GM11168 (cell line): ENCODE measurements around the gene TSHZ2.

Experiments
- in situ Hi-C: fragments of 300-500 bp; cut with MboI; formaldehyde crosslinking; loops from one replicate; pipeline ENCODE4 v1.12.0; 2022; ENCODE audit warnings: low sequenced_read_pairs; ENCODE audit not compliant: unreplicated experiment

TSHZ2 gene

DNA sequence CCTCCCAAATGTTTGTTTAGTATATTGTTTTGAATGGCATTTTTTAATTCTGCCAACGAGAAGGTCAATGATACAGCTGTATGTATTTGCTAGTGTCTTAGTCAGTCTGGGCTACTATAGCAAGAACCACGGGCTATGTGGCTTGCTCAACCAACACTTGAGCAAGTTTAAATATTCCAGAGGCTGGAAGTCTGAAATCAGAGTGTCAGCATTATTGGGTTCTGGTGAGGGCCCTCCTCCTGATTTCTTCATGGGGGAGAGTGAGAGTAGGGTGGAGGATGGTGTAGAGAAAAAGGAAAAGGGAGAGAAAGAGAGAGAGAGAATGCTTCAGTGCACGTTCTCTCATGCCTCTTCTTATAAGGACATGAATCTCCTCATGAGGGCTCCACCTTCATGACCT lies 144.6 kb downstream of the TSHZ2 start:
- in situ Hi-C loops, result no loop called here

GRCh38 chr20:53122853-53123252 lies 150.7 kb downstream of the TSHZ2 start:
- in situ Hi-C loops, result no loop called here

GRCh38 chr20:53124075-53124551 lies 152.0 kb downstream of the TSHZ2 start:
- in situ Hi-C loops, result no loop called here

- in situ Hi-C loops, result no loop called here
Measured at GRCh38 chr20:53124803-53125202, 152.6 kb downstream of the TSHZ2 start.

DNA sequence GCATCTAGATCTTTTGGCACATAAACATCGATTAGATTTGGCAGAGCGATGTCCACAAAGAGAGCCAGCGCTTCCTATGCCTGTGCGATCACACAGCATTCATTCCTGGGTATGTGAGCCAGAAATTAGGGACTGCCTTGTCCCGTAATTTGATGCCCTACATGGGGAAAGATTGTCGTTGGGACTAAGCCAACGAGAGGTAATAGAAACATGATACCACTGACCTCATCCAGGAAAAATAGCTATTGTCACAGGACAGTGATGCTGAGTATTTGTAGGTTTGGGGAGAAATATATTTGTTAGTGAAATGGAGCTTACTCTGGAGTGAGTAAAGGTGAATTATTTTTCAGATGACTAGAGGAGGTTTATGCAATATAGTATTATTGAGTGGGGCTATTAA lies 154.0 kb downstream of the TSHZ2 start:
- in situ Hi-C loops, result no loop called here

DNA sequence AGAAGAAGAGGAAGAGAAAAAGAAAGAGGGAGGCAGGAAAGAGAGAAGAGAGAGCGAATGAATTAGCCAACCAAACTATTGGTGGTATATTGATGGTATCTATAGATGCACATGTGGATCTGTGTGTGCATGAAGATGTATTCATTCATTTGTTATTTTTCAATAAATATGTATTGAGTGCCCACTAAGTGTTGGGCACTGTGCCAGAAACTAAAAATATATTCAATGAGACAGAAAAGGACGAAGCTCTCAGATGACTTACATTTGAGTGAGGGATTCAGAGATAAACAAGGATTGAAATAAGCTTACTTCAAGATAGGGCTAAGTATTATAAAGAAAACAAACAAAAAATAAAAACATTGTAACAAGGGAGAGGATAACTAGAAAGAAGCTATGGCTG lies 154.9 kb downstream of the TSHZ2 start:
- in situ Hi-C loops, result no loop called here

- in situ Hi-C loops, result no loop called here
Measured at GRCh38 chr20:53128004-53128403, 155.8 kb downstream of the TSHZ2 start.

GRCh38 chr20:53129563-53129962 lies 157.4 kb downstream of the TSHZ2 start:
- in situ Hi-C loops, result no loop called here

- in situ Hi-C loops, result no loop called here
Measured at GRCh38 chr20:53130795-53131194, 158.6 kb downstream of the TSHZ2 start.

GRCh38 chr20:53133125-53133524 lies 161.0 kb downstream of the TSHZ2 start:
- in situ Hi-C loops, result no loop called here

GRCh38 chr20:53133628-53134027 lies 161.5 kb downstream of the TSHZ2 start:
- in situ Hi-C loops, result no loop called here

GRCh38 chr20:53136473-53136872 lies 164.3 kb downstream of the TSHZ2 start:
- in situ Hi-C loops, result no loop called here

DNA sequence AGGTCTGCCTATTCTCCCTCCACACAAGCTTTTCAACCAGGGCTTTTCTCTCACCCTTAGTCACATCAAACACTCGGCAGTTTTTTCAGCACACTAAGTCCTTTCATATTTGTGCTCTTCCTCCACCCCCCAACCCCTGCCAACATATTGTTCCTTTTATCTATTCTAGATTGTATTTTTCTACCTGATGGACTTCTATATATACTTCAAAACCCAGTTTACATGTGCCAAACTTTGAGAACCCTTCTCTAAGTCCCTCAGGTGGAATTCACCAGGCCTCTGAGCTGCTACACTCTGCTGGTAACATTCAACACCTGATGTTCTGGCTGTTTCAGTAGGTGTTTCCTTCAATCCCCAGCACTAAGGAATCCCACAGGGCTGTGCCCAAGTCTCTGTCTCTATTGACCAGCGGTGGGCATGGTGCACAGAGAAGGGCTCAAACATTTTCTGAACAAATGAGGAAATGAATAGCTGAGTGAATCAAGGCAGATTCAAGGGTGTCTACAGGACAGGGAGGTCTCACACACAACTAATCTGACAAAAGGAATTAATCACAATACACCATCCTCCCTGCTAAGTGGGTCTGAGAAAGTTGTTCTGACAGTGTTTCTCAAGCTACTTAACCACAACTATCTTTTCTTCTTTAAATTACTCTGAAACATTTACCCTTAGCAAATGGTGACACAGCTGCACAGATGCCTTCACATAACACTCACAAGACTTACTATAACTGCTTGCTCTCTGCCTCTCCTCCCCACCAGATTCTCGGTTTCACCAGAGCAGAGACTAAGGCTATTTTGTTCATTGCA lies 166.5 kb downstream of the TSHZ2 start:
- in situ Hi-C loops, result no loop called here

DNA sequence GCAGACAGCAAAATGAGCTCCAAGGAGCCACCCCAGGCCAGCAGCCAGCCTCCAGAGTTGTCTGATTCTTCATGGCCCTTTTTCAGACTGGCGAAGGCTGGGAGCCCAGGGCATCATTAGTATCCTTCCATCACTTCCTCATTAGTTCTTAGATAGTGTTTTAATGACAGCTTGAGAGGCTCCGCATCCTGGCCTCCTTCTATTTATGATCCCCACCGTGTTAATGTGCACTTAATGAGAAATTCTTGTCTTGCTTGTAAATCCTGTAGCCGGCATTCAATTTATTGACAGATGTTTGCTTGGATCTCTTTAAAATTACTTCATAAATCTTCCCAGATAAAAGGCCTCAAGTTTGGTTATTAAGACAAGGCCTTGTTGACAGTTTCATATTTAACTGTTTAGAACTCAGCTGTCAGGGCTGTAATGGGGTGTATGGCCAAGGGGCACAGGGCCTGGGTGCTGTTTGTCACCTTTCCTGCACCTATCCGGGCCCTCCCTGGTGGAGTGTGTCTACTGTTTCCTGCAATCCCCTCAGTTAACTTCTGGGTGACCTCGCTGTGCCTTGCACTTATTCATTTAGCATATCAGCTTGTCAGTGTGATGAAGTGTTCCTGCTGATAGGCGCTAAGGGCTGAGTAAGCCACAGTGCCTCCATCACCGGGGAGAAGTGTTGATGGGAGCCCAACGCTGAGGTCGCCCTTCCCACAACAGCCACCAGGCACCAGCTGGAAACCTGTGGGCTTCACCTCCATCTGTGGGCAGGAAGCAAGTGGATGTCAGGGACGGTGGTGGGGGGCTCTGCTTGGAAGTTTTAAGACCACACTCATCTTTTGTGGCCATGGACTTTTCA lies 169.3 kb downstream of the TSHZ2 start:
- in situ Hi-C loops, result no loop called here

- in situ Hi-C loops, result no loop called here
Measured at GRCh38 chr20:53142225-53143127, 170.3 kb downstream of the TSHZ2 start.

DNA sequence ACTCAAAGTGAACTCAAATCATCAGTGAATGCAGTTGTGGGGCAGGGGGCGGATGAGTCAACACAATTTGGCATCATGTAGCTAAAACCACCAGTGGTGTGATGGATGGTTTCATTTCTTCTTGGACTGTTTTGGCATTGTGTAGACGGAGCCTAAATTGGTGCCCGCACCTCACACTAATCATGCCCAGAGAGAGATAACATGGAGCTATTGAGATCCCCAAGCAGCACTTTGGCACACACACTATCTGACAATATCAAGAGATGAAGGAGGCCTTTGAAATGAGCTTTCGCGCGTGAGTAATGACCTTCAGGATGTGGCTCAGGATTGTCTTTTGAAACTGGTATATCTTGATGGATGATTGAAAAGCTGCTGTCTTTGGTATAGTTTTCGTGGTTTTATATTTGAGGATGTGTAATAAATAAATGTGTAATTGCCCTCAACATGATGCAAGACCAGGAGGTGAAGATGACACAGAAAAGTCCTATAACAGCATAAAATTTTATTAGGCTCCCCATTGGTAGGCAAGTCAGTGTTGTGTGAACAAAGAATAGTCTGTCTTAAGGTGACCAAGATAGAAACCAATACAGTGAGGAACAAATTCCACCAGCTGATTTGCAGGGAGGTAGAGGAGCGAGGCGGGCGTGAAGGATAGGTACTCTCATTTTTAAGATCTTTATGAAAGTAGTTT lies 174.2 kb downstream of the TSHZ2 start:
- in situ Hi-C loops, result no loop called here

GRCh38 chr20:53148771-53149147 lies 176.6 kb downstream of the TSHZ2 start:
- in situ Hi-C loops, result no loop called here

- in situ Hi-C loops, result no loop called here
Measured at GRCh38 chr20:53149148-53149889, 177.2 kb downstream of the TSHZ2 start.

DNA sequence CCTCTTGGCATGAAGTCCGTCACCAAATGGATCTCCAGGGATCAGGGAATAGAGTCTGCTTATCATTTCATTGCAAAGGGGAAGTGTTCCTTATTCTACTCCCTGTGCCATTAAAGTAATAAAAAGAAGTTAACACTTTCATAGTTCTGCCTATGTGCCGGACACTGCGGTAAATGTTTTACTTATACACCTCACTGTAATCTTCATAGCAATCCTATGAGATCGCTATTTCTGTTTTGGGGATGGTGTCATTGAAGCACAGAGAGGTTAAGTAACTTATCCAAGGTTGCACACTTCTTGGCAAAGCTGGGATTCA lies 177.7 kb downstream of the TSHZ2 start:
- in situ Hi-C loops, result no loop called here
